Prostate gland (tissue), 2 donors: ENCODE data around the gene NOL9. TPM values are rescaled to one million over a fixed set of nuclear protein-coding genes. Genes with fewer than 3 reads are reported as not detected.

Experiments used
- DNase-seq: peaks from one replicate; pipeline ENCODE4 v3.0.0-alpha.2; 2019; ENCODE audit warnings: low spot score
- H3K27ac ChIP-seq, 2 donors: fragments of 200-600 bp; sonication (generic); 2 replicates each; pipeline ENCODE4 v1.5.1; 2017 to 2019
- H3K27me3 ChIP-seq: fragments of 200-600 bp; sonication (generic); replicated peaks from 2 replicates; pipeline ENCODE4 v1.5.1; 2019; ENCODE audit not compliant: insufficient read depth
- H3K36me3 ChIP-seq, 2 donors: fragments of 200-600 bp; sonication (generic); 1 replicate in 1 of 2; 2 replicates in 1 of 2; pipeline versions ENCODE4 v1.5.1 to v1.8.1; 2017 to 2019
- H3K4me1 ChIP-seq: fragments of 200-600 bp; sonication (generic); replicated peaks from 2 replicates; pipeline ENCODE4 v1.5.1; 2019
- H3K4me3 ChIP-seq, 2 donors: fragments of 200-600 bp; sonication (generic); 2 replicates each; pipeline ENCODE4 v1.5.1; 2017 to 2019
- H3K9me3 ChIP-seq: fragments of 200-600 bp; sonication (generic); 2 replicates; pipeline ENCODE4 v1.5.1; 2017
- CTCF ChIP-seq, 4 experiments: fragments of 200-600 bp in 2 of 4; fragments of 450-650 bp in 2 of 4; sonication (generic) in 2 of 4; IDR thresholded peaks; 1 replicate in 3 of 4; 2 replicates in 1 of 4; pipeline ENCODE4 v1.5.1; 2016 to 2019; ENCODE audit warnings: antibody characterized with exemption in 4 of 4, mild to moderate bottlenecking in 2 of 4, moderate library complexity in 2 of 4
- POLR2A ChIP-seq: fragments of 450-650 bp; IDR thresholded peaks from one replicate; pipeline ENCODE4 v1.6.1; 2016; ENCODE audit warnings: antibody characterized with exemption, mild to moderate bottlenecking
- POLR2AphosphoS5 ChIP-seq: sonication (generic); formaldehyde crosslinking; IDR thresholded peaks from one replicate; pipeline ENCODE4 v1.6.1; 2017; ENCODE audit warnings: antibody characterized with exemption
- WGBS: methylation state at CpG from one replicate; pipeline ENCODE4 v1.1.5; 2018; 5-methylcytosine and 5-hydroxymethylcytosine counted together
- intact Hi-C: fragments of 100-400 bp; cut with DNase I; formaldehyde crosslinking; loops from one replicate; pipeline ENCODE4 v1.14.2; 2022
- total RNA-seq, 2 donors: library from RNA; depleted of rRNA; stranded (reverse); fragments of >200 nt; gene quantifications; one replicate each; pipeline ENCODE4 v1.1.0, GENCODE V29; 2016

NOL9 gene
- total RNA-seq, 2 donors from 2014 or later, result 15.7 to 20.9 TPM

GRCh38 chr1:6596886-6597776 lies 42.8 kb upstream of the NOL9 start:
- no peak overlapping the region for H3K4me3 ChIP-seq
- WGBS, result 75% methylated on average over 15 of the region's 15 CpGs

GRCh38 chr1:6596351-6596750 lies 42.0 kb upstream of the NOL9 start:
- intact Hi-C loops, result no loop called here
- TF ChIP-seq POLR2A (no peak), POLR2AphosphoS5 (no peak), CTCF (IDR thresholded peaks at IDR 0.05) (no peak)
- no peak overlapping the region for H3K4me3 ChIP-seq
- no peak overlapping the region for H3K27ac ChIP-seq
- no peaks in the 10 kb centered on the region for H3K27me3 ChIP-seq
- no peak for DNase-seq
- peaks cover 16 to 40% of the 10 kb centered on the region in 2 donors for H3K36me3 ChIP-seq
- peaks cover 30% of the 10 kb centered on the region for H3K4me1 ChIP-seq
- 48% methylated on average over 7 of the region's 7 CpGs for WGBS
- no peaks in the 10 kb centered on the region for H3K9me3 ChIP-seq

More at GRCh38 chr1:6596886-6597776, 42.8 kb upstream of the NOL9 start:
- Histone ChIP-seq H3K9me3 (no peaks in the 10 kb centered on the region), H3K36me3 (peaks cover 16 to 40% of the 10 kb centered on the region in 2 donors), H3K27ac (peak overlapping the region in 1 of 2 donors; percentile 4), H3K4me1 (peaks cover 30% of the 10 kb centered on the region), H3K27me3 (no peaks in the 10 kb centered on the region)
- intact Hi-C loops, result no loop called here
- TF ChIP-seq CTCF (IDR thresholded peaks at IDR 0.05), result no peak
- TF ChIP-seq POLR2A, result no peak
- TF ChIP-seq POLR2AphosphoS5, result no peak
- DNase-seq, result no peak

- intact Hi-C loops, result no loop called here
Measured at GRCh38 chr1:6594977-6595740, 40.8 kb upstream of the NOL9 start.

GRCh38 chr1:6593810-6594209 lies 39.5 kb upstream of the NOL9 start:
- H3K4me1 ChIP-seq, result peaks cover 24% of the 10 kb centered on the region
- intact Hi-C loops, result no loop called here

More at GRCh38 chr1:6594977-6595740, 40.8 kb upstream of the NOL9 start:
- no peak for DNase-seq
- peaks cover 17 to 40% of the 10 kb centered on the region in 2 donors for H3K36me3 ChIP-seq
- H3K27me3 ChIP-seq, result no peaks in the 10 kb centered on the region
- peaks cover 30% of the 10 kb centered on the region for H3K4me1 ChIP-seq
- no peak overlapping the region for H3K27ac ChIP-seq
- 82% methylated on average over 11 of the region's 11 CpGs for WGBS
- no peaks in the 10 kb centered on the region for H3K9me3 ChIP-seq
- TF ChIP-seq POLR2AphosphoS5 (peak; percentile 34), POLR2A (no peak), CTCF (IDR thresholded peaks at IDR 0.05) (no peak)
- H3K4me3 ChIP-seq, result no peak overlapping the region

More at GRCh38 chr1:6593810-6594209, 39.5 kb upstream of the NOL9 start:
- DNase-seq, result no peak
- H3K36me3 ChIP-seq, result peaks cover 20 to 44% of the 10 kb centered on the region in 2 donors
- no peak for TF ChIP-seq POLR2A
- no peak for TF ChIP-seq CTCF (IDR thresholded peaks at IDR 0.05)
- no peak for TF ChIP-seq POLR2AphosphoS5
- H3K27ac ChIP-seq, result no peak overlapping the region
- H3K4me3 ChIP-seq, result no peak overlapping the region
- 91% methylated on average over 15 of the region's 15 CpGs for WGBS
- H3K27me3 ChIP-seq, result no peaks in the 10 kb centered on the region
- no peaks in the 10 kb centered on the region for H3K9me3 ChIP-seq
